H1 (cell line): ENCODE results near the gene ENOX2. TPM values are rescaled to one million over a fixed set of nuclear protein-coding genes. Genes with fewer than 3 reads are reported as not detected.

Source experiments
- CTCF ChIA-PET: fragments of 300-600 bp; sonication (Branson Sonifier 250); formaldehyde crosslinking; loops from one replicate; lab custom pipeline; 2021; ENCODE audit not compliant: partially characterized antibody; lab: Charles Lee
- POLR2A ChIA-PET: fragments of 300-600 bp; sonication (Branson Sonifier 250); formaldehyde crosslinking; loops from one replicate; lab custom pipeline; 2021; ENCODE audit warnings: inconsistent platforms; ENCODE audit not compliant: partially characterized antibody; lab: Charles Lee
- DNase-seq, 2 experiments: peaks; one replicate each; pipeline versions ENCODE4 v3.0.0 to v3.0.0-alpha.2; 2010 to 2022; ENCODE audit warnings: low spot score in 2 of 2, low read depth in 1 of 2, mixed read lengths in 1 of 2
- FAIRE-seq: peaks from 2 replicates; lab custom pipeline; 2011; peaks lifted over from hg19 to GRCh38; lab: Jason Lieb, UNC
- H2AFZ ChIP-seq: 2 replicates; pipeline ENCODE4 v1.8.1; 2012; ENCODE audit warnings: low read length, inconsistent platforms
- H2AK5ac ChIP-seq: 2 replicates; pipeline ENCODE4 v1.6.1; 2013; ENCODE audit warnings: low read depth, low read length
- H2BK120ac ChIP-seq: replicated peaks from 2 replicates; pipeline ENCODE3; 2013; ENCODE audit warnings: low read depth, low read length, inconsistent platforms
- H2BK12ac ChIP-seq: 2 replicates; pipeline ENCODE4 v1.6.1; 2013; ENCODE audit warnings: low read depth, low read length
- H2BK15ac ChIP-seq: 2 replicates; pipeline ENCODE4 v1.6.1; 2013; ENCODE audit warnings: low read length
- H2BK20ac ChIP-seq: 2 replicates; pipeline ENCODE4 v1.6.1; 2013; ENCODE audit warnings: low read length
- H2BK5ac ChIP-seq: 2 replicates; pipeline ENCODE4 v1.6.1; 2013; ENCODE audit warnings: low read depth, low read length
- H3K14ac ChIP-seq: 2 replicates; pipeline ENCODE4 v1.6.1; 2013; ENCODE audit warnings: inconsistent platforms; ENCODE audit not compliant: insufficient read length
- H3K18ac ChIP-seq: 2 replicates; pipeline ENCODE4 v1.6.1; 2013; ENCODE audit warnings: low read length; ENCODE audit errors: extremely low read depth
- H3K23ac ChIP-seq: 2 replicates; pipeline ENCODE4 v1.6.1; 2013; ENCODE audit warnings: inconsistent platforms; ENCODE audit not compliant: insufficient read length
- H3K23me2 ChIP-seq: 2 replicates; pipeline ENCODE4 v1.6.1; 2013; ENCODE audit warnings: low read depth, low read length
- H3K27ac ChIP-seq: 2 replicates; pipeline ENCODE4 v1.6.1; 2011; ENCODE audit warnings: low read depth, low read length, inconsistent platforms
- H3K27me3 ChIP-seq, 4 experiments: replicated peaks in 1 of 4; 1 replicate in 1 of 4; 2 replicates in 3 of 4; pipeline versions ENCODE4 v1.6.1 to v1.8.1; 2011 to 2013; ENCODE audit warnings: low read length in 3 of 4, mild to moderate bottlenecking in 3 of 4, inconsistent platforms in 2 of 4, mixed read lengths in 2 of 4, moderate library complexity in 1 of 4; ENCODE audit not compliant: control insufficient read depth in 3 of 4, insufficient read depth in 3 of 4; ENCODE audit errors: extremely low read depth in 1 of 4
- H3K36me3 ChIP-seq, 4 experiments: 2 replicates each; pipeline versions ENCODE4 v1.6.1 to v1.8.1; 2011 to 2013; ENCODE audit warnings: mild to moderate bottlenecking in 4 of 4, low read length in 3 of 4, moderate library complexity in 2 of 4, control low read depth in 1 of 4, inconsistent platforms in 1 of 4; ENCODE audit not compliant: insufficient read depth in 4 of 4, control insufficient read depth in 2 of 4
- H3K4ac ChIP-seq: replicated peaks from 2 replicates; pipeline ENCODE3; 2013; ENCODE audit warnings: low read length, low read depth, mixed read lengths, inconsistent platforms; ENCODE audit not compliant: insufficient read length
- H3K4me1 ChIP-seq, 4 experiments: replicated peaks in 1 of 4; 1 replicate in 1 of 4; 2 replicates in 3 of 4; pipeline versions ENCODE4 v1.6.1 to v1.8.1; 2011 to 2013; ENCODE audit warnings: low read length in 3 of 4, inconsistent platforms in 2 of 4, mixed read lengths in 1 of 4; ENCODE audit not compliant: insufficient read depth in 4 of 4, control insufficient read depth in 3 of 4
- H3K4me2 ChIP-seq, 2 experiments: 2 replicates each; pipeline versions ENCODE4 v1.6.1 to v1.8.1; 2011 to 2013; ENCODE audit warnings: low read depth in 2 of 2, low read length in 2 of 2, control low read depth in 1 of 2, inconsistent platforms in 1 of 2, mild to moderate bottlenecking in 1 of 2; ENCODE audit not compliant: insufficient read depth in 1 of 2
- H3K4me3 ChIP-seq, 4 experiments: fragments of 200-600, 300-600 bp in 1 of 4; sonication (generic), shearing (Covaris generic), sonication (Bioruptor Twin) in 1 of 4; 2 replicates each; pipeline versions ENCODE4 v1.5.1 to v1.8.1; 2011 to 2016; ENCODE audit warnings: low read length in 4 of 4, low read depth in 3 of 4, control low read depth in 2 of 4, inconsistent platforms in 2 of 4, mild to moderate bottlenecking in 2 of 4, mixed read lengths in 1 of 4, moderate library complexity in 1 of 4; ENCODE audit not compliant: insufficient read depth in 2 of 4; ENCODE audit errors: extremely low read depth in 1 of 4
- H3K56ac ChIP-seq: replicated peaks from 2 replicates; pipeline ENCODE3; 2013; ENCODE audit warnings: low read depth, mild to moderate bottlenecking, mixed read lengths, low read length, inconsistent platforms; ENCODE audit not compliant: insufficient read length
- H3K79me1 ChIP-seq: 2 replicates; pipeline ENCODE4 v1.6.1; 2013; ENCODE audit warnings: low read depth, low read length, control low read depth
- H3K79me2 ChIP-seq, 2 experiments: 2 replicates each; pipeline versions ENCODE4 v1.6.1 to v1.8.1; 2012 to 2013; ENCODE audit warnings: low read length in 2 of 2, mild to moderate bottlenecking in 2 of 2, inconsistent platforms in 1 of 2; ENCODE audit not compliant: insufficient read depth in 2 of 2, control insufficient read depth in 1 of 2
- H3K9ac ChIP-seq, 4 experiments: replicated peaks in 1 of 4; 1 replicate in 1 of 4; 2 replicates in 3 of 4; pipeline versions ENCODE4 v1.6.1 to v1.8.1; 2011 to 2013; ENCODE audit warnings: low read depth in 3 of 4, low read length in 3 of 4, control low read depth in 2 of 4, mild to moderate bottlenecking in 2 of 4, moderate library complexity in 2 of 4, inconsistent platforms in 1 of 4; ENCODE audit errors: extremely low read depth in 1 of 4
- H3K9me3 ChIP-seq, 2 experiments: 2 replicates each; pipeline versions ENCODE4 v1.6.1 to v1.8.1; 2012 to 2013; ENCODE audit warnings: mild to moderate bottlenecking in 2 of 2, moderate library complexity in 2 of 2, control low read depth in 1 of 2, inconsistent platforms in 1 of 2, low read depth in 1 of 2, low read length in 1 of 2, mixed read lengths in 1 of 2; ENCODE audit not compliant: insufficient read depth in 2 of 2
- H4K20me1 ChIP-seq, 2 experiments: replicated peaks in 1 of 2; 2 replicates each; pipeline versions ENCODE3 to v1.8.1; 2011 to 2013; ENCODE audit warnings: inconsistent platforms in 2 of 2, low read length in 2 of 2, mild to moderate bottlenecking in 1 of 2; ENCODE audit not compliant: insufficient read depth in 2 of 2, control insufficient read depth in 1 of 2
- H4K5ac ChIP-seq: 2 replicates; pipeline ENCODE4 v1.6.1; 2013; ENCODE audit warnings: low read length, low read depth, mixed read lengths, inconsistent platforms; ENCODE audit not compliant: insufficient read length
- H4K8ac ChIP-seq: 2 replicates; pipeline ENCODE4 v1.8.0; 2013; ENCODE audit warnings: mild to moderate bottlenecking, moderate library complexity, low read length, inconsistent platforms; ENCODE audit not compliant: insufficient read depth; ENCODE audit errors: extremely low read depth
- H4K91ac ChIP-seq: replicated peaks from 2 replicates; pipeline ENCODE3; 2013; ENCODE audit warnings: low read length, mixed read lengths, inconsistent platforms; ENCODE audit not compliant: insufficient read length
- ASH2L ChIP-seq: fragments of 200-600, 300-600 bp; sonication (generic); IDR thresholded peaks from one replicate; pipeline ENCODE4 v1.7.1; 2017; ENCODE audit warnings: low read length
- BACH1 ChIP-seq: IDR thresholded peaks from 2 replicates; pipeline ENCODE4 v1.6.1; 2012; ENCODE audit warnings: low read length, improper control_type of control experiment
- BRCA1 ChIP-seq: IDR thresholded peaks from 2 replicates; pipeline ENCODE4 v1.6.1; 2012; ENCODE audit warnings: low read depth, low read length, improper control_type of control experiment
- CBX5 ChIP-seq: fragments of 300-800, 300-1000 bp; sonication (generic); IDR thresholded peaks from 2 replicates; pipeline ENCODE4 v1.7.1; 2016; ENCODE audit warnings: antibody characterized with exemption, low read length, low read depth
- CHD1 ChIP-seq: IDR thresholded peaks from 2 replicates; pipeline ENCODE4 v1.6.1; 2012; ENCODE audit warnings: low read depth, low read length, improper control_type of control experiment
- CREB1 ChIP-seq: IDR thresholded peaks from 2 replicates; pipeline ENCODE4 v1.6.1; 2012; ENCODE audit warnings: inconsistent platforms
- GTF2F1 ChIP-seq: IDR thresholded peaks from 2 replicates; pipeline ENCODE4 v1.6.1; 2012; ENCODE audit warnings: low read depth, low read length, improper control_type of control experiment, borderline replicate concordance
- KDM1A ChIP-seq: fragments of 200-600, 300-600 bp; sonication (generic); IDR thresholded peaks from 2 replicates; pipeline ENCODE4 v1.7.1; 2016; ENCODE audit warnings: mild to moderate bottlenecking, low read length, borderline replicate concordance
- PHF8 ChIP-seq: fragments of 200-600 bp; sonication (generic); conservative IDR thresholded peaks from 2 replicates; pipeline ENCODE4 v1.7.1; 2012; ENCODE audit warnings: low read depth, mild to moderate bottlenecking, inconsistent platforms, low read length, moderate library complexity
- SUZ12 ChIP-seq: fragments of 200-600 bp; sonication (generic); IDR thresholded peaks from 2 replicates; pipeline ENCODE4 v1.6.1; 2012; ENCODE audit warnings: mild to moderate bottlenecking, inconsistent platforms, low read length, moderate library complexity, mixed read lengths
- WGBS, 2 experiments: shearing (Covaris generic) in 1 of 2; methylation state at CpG; one replicate each; pipeline versions ENCODE4 v1.1.6 to v1.1.7; 2013 to 2015; ENCODE audit warnings: low lambda C conversion rate in 2 of 2, mixed read lengths in 2 of 2, inconsistent platforms in 1 of 2, low coverage in 1 of 2, missing lambda C conversion rate in 1 of 2; ENCODE audit not compliant: insufficient replicate concordance in 2 of 2, insufficient coverage in 1 of 2, insufficient read length in 1 of 2; ENCODE audit errors: extremely low coverage in 1 of 2, missing lambda C conversion rate in 1 of 2; 5-methylcytosine and 5-hydroxymethylcytosine counted together
- polyA plus RNA-seq, 7 experiments: library from polyadenylated mRNA; depleted of rRNA in 3 of 7; stranded (reverse) in 5 of 7; unstranded in 2 of 7; fragments of >200 nt in 5 of 7; fragments of 200-250 nt in 2 of 7; gene quantifications; 1 replicate in 5 of 7; 2 replicates in 1 of 7; 4 replicates in 1 of 7; pipeline versions ENCODE4 v1.2.1 to v1.2.3, GENCODE V29; 2011 to 2013; ENCODE audit warnings: missing spikeins in 2 of 7, mixed read lengths in 2 of 7
- total RNA-seq: library from RNA; stranded (reverse); fragmentation: NEBNext Ultra II Directional; extraction: Animal tissue kit (Norgen Biotek cat#: 25700); gene quantifications from 2 replicates; pipeline ENCODE4 v1.2.1, GENCODE V29; 2021
- TF ChIP-seq, protein P1 (sequence below): IDR thresholded peaks from 2 replicates; pipeline ENCODE4 v1.6.1; 2011; ENCODE audit warnings: low read length, improper control_type of control experiment
- TF ChIP-seq, protein P2 (sequence below), 3 experiments: IDR thresholded peaks; 1 replicate in 2 of 3; 2 replicates in 1 of 3; pipeline versions ENCODE4 v1.5.1 to v1.6.1; 2011; ENCODE audit warnings: low read length in 3 of 3, mild to moderate bottlenecking in 3 of 3, inconsistent platforms in 2 of 3, low read depth in 1 of 3, moderate library complexity in 1 of 3; ENCODE audit not compliant: insufficient read depth in 1 of 3; ENCODE audit errors: control extremely low read depth in 1 of 3

The ENOX2 gene
- total and polyA plus RNA-seq, 2 of the 8 experiments (the other 6 are each of a cell fraction or from before 2014, with no cell fraction given): 4.5 to 12.3 TPM

- Histone ChIP-seq H2BK12ac (no peak overlapping the region), H2AK5ac (no peak overlapping the region), H3K36me3 (no peaks in the 10 kb centered on the region), H3K79me2 (no peaks in the 10 kb centered on the region), H2BK120ac (no peak overlapping the region), H2BK5ac (no peak overlapping the region), H3K9me3 (no peaks in the 10 kb centered on the region), H3K4ac (no peak overlapping the region), H4K5ac (no peak overlapping the region), H3K27ac (no peak overlapping the region), H3K23me2 (no peaks in the 10 kb centered on the region), H4K91ac (no peak overlapping the region), H3K14ac (no peak overlapping the region), H3K23ac (no peak overlapping the region), H3K4me3 (no peak overlapping the region), H2BK15ac (no peak overlapping the region), H2AFZ (no peak overlapping the region), H3K9ac (no peak overlapping the region), H2BK20ac (no peak overlapping the region), H3K4me1 (no peaks in the 10 kb centered on the region), H3K18ac (no peak overlapping the region), H3K56ac (no peak overlapping the region), H4K20me1 (no peaks in the 10 kb centered on the region), H3K79me1 (no peaks in the 10 kb centered on the region), H3K4me2 (no peak overlapping the region), H4K8ac (no peak overlapping the region), H3K27me3 (no peaks in the 10 kb centered on the region)
- FAIRE-seq (no peak), DNase-seq (no peak)
- CTCF ChIA-PET: no interaction called here
- WGBS, 2 experiments: 100% methylated on average over 1 of the region's 1 CpG; no CpG with 5 or more reads in 1 of the 2 experiments
- POLR2A ChIA-PET: no interaction called here
- TF ChIP-seq BACH1 (no peak), KDM1A (no peak), CBX5 (no peak), SUZ12 (no peak), CREB1 (no peak), ASH2L (no peak), BRCA1 (no peak), CHD1 (no peak), PHF8 (no peak), GTF2F1 (no peak)
- TF ChIP-seq, protein P1, sequence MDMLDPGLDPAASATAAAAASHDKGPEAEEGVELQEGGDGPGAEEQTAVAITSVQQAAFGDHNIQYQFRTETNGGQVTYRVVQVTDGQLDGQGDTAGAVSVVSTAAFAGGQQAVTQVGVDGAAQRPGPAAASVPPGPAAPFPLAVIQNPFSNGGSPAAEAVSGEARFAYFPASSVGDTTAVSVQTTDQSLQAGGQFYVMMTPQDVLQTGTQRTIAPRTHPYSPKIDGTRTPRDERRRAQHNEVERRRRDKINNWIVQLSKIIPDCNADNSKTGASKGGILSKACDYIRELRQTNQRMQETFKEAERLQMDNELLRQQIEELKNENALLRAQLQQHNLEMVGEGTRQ: no peak
- TF ChIP-seq, protein P2, sequence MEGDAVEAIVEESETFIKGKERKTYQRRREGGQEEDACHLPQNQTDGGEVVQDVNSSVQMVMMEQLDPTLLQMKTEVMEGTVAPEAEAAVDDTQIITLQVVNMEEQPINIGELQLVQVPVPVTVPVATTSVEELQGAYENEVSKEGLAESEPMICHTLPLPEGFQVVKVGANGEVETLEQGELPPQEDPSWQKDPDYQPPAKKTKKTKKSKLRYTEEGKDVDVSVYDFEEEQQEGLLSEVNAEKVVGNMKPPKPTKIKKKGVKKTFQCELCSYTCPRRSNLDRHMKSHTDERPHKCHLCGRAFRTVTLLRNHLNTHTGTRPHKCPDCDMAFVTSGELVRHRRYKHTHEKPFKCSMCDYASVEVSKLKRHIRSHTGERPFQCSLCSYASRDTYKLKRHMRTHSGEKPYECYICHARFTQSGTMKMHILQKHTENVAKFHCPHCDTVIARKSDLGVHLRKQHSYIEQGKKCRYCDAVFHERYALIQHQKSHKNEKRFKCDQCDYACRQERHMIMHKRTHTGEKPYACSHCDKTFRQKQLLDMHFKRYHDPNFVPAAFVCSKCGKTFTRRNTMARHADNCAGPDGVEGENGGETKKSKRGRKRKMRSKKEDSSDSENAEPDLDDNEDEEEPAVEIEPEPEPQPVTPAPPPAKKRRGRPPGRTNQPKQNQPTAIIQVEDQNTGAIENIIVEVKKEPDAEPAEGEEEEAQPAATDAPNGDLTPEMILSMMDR (IDR thresholded peaks at IDR 0.05; ENCODE audit: control extremely low read depth in 1 of 3, insufficient read depth in 1 of 3, low read depth in 1 of 3, low read length in 3 of 3): no peak
Measured at GRCh38 chrX:130592204-130592603, 310.8 kb downstream of the ENOX2 start.
